GM18870 (cell line): ENCODE data around the gene HGFAC.
"Not testable (repeated sequence)": the region's sequence is repeated elsewhere in the genome, so short reads cannot be mapped to it uniquely, and the experiment has no call there.

Experiments
- ATAC-seq: cut with Tn5 transposase; IDR thresholded peaks from one replicate; pipeline ENCODE4 v1.9.1; 2021; ENCODE audit warnings: moderate library complexity; ENCODE audit not compliant: unreplicated experiment

HGFAC gene

DNA sequence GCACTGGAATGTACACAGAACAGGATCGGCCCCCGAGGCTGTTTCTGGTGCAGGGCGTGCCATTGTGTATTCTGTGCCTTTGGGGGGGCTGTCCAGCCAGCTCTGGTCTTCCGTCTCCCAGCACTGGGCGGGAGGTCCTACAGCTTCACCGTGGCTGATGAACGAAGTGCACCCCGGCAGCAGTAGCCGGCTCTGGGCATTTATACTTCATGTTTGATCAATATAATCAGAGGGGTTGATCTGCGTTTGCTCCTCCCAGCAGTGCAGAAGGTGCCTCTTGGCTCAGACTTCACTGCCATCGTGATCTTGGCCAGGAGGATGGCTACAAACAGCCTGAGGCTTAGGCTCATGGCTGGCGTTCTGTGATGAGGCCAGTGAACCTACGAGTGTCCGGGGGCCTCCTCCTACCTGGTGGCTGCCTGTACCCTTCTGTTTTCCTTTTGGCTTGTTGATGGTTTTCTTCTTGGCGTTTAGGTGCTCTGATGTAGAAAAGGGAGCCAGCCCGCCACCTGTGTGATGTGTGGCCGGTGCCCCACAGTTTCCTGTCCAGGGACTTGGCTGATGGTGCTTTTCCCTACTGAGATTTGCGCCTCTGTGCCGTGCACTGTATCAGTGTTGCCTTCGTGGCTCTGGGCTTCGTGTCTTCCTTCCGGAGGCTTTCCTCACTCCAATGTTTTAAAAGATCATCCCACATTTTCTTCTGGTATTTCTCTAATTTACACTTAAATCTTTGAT is 31.2 kb upstream of the HGFAC start:
- ATAC-seq, result no peak

GRCh38 chr4:3411190-3411589 is 30.6 kb upstream of the HGFAC start:
- ATAC-seq, result not testable (repeated sequence)

DNA sequence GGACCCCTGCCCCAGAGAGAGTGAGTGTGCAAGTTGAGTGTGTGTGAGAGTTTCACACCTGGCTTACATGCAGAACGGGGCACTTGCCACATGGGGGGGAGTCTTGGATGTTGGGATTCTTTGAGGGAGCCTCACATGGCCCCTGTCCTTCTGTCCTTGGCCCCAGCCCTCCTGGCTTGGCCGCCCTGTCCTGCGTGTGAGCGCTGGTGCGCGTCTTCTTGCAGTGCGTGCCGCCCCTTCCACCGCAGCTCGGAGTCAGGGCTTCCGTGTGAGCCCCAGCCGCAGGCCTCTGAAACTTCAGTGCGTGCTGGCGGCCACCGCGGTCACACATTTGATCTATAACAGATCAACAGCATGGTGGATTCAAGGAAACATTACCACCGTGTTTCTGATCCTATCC is 30.1 kb upstream of the HGFAC start:
- ATAC-seq, result no peak

GRCh38 chr4:3412257-3413020 is 29.3 kb upstream of the HGFAC start:
- ATAC-seq, result no peak

DNA sequence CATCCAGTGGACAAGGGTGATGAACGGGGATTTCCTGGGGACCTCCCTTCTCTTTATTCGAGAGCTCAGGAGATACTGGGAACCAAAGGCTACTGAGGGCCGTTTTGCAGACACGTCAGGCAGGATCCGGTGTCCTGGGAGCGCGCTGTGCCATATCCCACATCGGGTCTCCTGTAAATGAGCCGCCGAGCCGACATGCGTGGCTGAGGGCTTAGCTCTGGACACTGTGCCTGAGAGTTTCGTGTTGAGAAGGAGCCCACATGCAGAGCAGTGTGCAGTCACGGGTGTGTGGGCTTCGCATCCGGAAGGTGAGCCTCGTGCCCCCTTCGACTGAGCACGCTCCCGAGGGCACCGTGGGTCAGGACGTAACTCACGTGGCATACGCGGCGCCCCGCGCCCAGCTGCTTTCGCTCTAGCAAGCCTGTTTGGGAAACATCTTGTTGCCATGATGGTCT is 28.5 kb upstream of the HGFAC start:
- no peak for ATAC-seq

DNA sequence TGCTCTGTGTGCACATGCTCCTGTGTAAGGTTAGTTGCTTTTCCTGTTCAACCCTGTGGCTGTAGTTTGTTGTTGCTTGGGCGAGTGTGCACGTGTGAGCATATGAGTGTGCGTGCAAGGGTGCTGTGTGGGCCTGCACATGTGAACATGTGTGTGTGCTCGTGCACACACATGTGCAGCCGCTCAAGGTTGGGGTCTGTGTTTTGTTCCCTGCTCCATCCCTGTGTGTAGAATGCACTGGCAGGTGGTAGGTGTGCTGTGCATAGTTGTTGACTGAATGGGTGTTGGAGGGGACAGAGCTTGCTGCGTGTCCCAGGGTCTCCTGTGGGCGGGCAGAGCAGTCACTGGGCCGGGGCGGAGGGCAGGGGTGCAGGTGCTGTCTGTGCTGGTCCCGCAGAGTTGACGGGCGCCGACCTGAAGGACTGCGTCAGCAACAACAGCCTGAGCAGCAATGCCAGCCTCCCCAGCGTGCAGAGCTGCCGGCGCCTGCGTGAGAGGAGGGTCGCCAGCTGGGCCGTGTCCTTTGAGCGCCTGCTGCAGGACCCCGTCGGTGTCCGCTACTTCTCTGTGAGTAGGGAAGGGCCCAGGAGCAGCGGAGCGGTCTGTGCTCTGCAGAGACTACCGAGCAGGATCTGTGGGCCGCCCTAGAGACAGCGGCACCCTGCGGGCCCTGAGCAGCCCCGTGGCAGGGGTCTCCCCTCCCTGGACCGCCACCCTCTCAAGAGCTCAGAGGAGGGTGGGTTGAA is 27.9 kb upstream of the HGFAC start:
- ATAC-seq, result no peak

GRCh38 chr4:3414421-3415279 is 27.1 kb upstream of the HGFAC start:
- ATAC-seq, result no peak

DNA sequence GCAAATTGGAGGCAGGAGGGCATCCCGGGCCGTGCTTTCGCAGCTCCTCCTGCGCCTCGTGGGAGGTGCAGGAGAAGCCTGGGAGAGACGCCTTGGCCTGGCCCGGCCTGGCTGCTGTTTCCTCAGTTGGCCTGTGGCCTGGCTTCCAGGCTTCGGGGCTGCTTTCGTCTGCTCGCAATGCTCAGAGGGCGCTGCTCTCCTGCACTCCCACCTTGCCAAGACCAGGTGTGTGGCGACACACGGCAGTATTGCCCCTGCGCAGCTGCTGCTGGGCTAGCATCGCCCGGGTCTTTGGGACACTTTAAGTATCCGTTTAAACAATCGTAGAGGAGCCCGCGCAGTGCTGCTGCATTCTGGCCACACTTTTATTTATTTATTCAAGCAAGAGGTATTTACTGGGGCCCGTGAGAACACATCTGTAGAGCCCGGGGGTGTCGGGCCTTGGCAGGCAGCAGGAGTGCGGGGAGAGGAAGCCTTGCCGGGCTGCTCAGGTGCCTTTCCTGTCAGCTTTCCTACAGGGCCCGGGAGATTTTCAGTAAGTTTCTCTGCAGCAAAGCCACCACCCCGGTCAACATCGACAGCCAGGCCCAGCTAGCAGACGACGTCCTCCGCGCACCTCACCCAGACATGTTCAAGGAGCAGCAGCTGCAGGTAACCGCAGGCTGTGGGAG is 26.2 kb upstream of the HGFAC start:
- ATAC-seq, result no peak

DNA sequence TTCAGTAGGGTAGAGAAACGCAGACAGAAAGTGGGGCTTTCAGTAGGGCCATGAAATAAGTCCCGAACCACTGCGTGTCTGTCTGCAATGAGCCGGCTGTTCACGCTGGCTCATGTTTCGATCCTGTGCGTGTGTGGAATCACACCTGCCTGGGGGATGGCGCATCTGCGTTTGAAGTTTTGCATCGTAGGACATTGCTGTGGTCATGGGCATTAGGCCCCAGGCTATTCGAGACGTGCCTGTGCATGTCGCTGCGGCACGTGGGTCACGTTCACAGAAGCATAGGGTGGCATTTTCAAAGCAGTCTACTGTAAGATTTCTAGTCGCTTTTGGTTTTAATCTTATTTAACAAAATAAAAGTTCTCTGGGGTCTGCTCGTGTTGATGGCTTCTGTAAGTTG is 25.5 kb upstream of the HGFAC start:
- no peak for ATAC-seq

DNA sequence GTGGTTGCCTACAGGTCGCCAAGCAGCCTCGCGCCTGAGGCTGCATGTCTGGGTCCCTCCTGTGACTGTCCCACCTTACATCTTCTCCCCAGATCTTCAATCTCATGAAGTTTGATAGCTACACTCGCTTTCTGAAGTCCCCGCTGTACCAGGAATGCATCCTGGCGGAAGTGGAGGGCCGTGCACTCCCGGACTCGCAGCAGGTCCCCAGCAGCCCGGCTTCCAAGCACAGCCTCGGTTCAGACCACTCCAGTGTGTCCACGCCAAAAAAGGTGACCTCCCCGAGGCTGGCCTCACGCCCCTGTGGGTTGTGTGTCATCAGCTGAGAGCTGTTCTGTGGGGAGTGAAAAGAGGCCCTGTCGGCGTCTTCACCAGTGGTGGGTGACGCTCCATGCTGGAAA is 24.9 kb upstream of the HGFAC start:
- ATAC-seq, result no peak

- ATAC-seq, result no peak
These were observed 24.3 kb upstream of the HGFAC start for GRCh38 chr4:3417448-3417847.

DNA sequence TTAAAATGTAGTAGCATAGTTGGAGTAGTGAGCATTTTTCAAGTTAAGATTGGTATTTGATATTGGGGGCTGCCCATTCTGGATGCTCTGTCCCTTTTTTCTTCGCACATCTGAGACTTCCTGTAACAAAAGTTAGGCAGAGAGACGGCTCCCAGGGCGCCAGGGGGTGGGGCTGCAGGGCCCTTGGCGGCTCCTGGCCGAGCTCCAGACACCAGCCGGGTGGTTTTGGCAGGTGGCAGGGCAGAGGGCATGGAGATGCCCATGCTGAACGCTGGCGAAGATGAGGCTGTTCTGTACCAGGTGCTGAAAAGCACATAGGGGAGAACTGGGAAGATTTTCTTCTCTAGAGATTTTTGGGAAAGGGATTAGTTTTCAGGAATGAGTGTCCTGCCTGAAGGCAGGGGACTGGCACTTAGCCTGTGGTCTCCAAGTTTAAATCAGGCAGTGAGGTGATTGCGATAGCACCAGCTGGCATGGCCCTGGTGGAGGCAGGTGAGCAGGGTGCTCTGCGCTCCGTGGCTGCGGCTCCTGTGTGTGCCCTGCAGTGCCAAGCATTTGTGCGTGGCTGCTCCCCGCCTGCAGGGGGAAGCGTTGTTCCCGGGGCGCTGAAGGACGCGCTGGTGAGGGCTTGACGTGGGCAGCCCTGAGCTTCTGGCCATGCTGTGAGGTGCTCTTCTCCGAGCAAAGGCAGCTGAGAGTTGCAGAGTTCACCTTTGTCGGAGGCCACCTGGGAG is 23.6 kb upstream of the HGFAC start:
- ATAC-seq, result no peak

DNA sequence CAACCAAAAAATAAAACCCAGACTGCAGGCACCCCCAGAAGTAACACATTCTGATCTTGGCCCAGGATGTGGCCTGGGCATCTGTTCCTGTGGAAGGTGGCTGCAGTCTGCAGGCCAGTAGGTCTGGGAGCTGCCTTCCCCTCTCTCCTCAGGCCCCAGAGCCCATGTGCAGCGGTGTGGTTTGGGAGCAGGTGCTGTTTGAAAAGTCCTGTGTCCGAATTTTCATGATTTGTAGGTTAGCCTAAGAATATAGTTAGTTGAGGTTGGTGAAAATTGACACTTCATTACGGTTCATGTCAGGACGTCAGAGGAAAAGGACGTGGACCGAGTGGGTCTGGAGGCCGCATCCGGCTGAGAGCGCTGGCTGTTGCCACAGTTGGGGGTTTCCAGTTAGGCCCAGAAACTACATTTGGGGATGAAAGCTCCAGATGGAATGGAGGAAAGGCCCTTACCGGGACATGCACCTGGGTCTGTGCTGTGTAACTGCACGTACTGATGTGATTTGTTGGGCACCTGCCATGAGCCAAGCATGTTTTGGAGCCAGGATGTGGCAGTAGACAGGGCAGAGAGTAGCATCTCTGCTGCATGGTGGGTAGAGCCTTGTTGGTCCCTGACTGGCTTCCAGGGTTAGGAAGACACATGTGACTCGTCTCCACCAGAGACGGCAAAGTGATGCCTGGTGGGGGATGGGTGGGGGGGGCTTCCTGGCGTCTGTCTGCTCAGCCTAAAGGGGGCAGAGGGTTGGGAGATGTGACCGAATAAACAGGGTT is 21.7 kb upstream of the HGFAC start:
- ATAC-seq, result no peak

DNA sequence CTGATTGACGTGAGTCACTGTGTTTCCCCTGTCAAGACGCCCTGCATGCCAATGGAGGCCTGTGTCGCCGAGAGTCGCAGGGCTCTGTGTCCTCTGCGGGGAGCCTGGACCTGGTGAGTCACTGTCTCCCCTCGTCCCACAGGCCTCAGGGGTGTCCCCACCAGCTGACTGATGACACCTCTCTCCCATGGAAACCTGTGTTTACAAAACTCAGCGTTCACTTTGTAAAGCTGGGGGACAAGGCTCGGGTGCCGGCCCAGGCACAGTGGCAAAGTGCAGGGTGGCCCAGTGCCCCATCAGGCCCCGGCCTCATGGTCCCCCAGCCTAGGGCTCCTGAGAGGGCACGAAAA is 21.2 kb upstream of the HGFAC start:
- no peak for ATAC-seq

DNA sequence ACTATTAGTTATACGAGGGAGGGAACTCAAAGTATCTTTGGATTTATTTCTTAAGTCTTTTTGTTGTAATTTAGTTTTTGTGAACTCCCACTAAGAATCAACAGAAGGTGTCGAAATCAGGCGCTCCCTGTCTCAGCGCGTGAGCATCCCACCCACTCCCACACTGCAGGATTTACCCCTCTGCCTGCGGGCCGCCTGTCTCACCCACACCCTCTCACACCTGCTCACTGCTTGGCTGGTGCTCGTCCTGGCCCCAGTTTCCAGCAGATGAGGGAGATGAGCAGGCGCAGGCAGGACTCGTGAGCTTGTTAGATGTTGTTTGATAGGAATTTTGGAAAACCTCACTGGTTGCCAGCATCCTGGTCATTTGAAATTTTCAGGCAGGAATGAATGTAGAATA is 20.8 kb upstream of the HGFAC start:
- no peak for ATAC-seq

DNA sequence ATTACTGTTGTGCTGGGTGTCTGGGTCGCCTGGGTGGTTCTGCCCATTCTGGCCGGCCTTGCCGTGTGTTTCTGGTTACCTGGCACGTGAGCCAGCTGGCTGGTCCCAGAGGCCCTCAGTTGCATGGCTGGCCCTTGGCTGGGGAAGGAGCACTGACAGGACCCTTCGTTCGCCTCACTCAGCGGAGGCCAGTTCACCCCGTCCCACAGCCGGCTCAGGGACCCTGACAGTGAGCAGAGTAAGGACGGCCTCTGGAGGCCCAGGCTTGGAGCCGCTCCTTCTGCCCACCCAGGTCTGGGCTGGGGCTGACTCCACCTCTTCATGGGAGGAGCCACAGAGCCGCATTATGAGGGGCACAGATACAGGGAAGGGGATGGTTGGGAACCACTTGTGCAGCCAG is 20.3 kb upstream of the HGFAC start:
- no peak for ATAC-seq

GRCh38 chr4:3422241-3422801 is 19.4 kb upstream of the HGFAC start:
- no peak for ATAC-seq

GRCh38 chr4:3422808-3423297 is 18.9 kb upstream of the HGFAC start:
- no peak for ATAC-seq
